Adrenal gland (tissue), 5 donors: Measurements from ENCODE around the gene MRPS35.
"Not testable (repeated sequence)": the region's sequence is repeated elsewhere in the genome, so short reads cannot be mapped to it uniquely, and the experiment has no call there.

Experiments used
- POLR2A ChIP-seq, 2 donors: fragments of 450-650 bp; IDR thresholded peaks; one replicate each; pipeline ENCODE4 v1.6.1; 2017; ENCODE audit warnings: antibody characterized with exemption in 2 of 2, mild to moderate bottlenecking in 2 of 2, moderate library complexity in 1 of 2
- TF ChIP-seq, protein P1 (sequence below), 6 experiments: fragments of 450-650 bp in 4 of 6; fragments of 200-600 bp in 2 of 6; sonication (generic) in 1 of 6; IDR thresholded peaks; 1 replicate in 5 of 6; 2 replicates in 1 of 6; pipeline versions ENCODE4 v1.5.1 to v1.8.0; 2016 to 2021; ENCODE audit warnings: antibody characterized with exemption in 6 of 6, mild to moderate bottlenecking in 2 of 6, moderate library complexity in 1 of 6
- donor health status: DM: no; HTN: no; CAD: no.

DNA sequence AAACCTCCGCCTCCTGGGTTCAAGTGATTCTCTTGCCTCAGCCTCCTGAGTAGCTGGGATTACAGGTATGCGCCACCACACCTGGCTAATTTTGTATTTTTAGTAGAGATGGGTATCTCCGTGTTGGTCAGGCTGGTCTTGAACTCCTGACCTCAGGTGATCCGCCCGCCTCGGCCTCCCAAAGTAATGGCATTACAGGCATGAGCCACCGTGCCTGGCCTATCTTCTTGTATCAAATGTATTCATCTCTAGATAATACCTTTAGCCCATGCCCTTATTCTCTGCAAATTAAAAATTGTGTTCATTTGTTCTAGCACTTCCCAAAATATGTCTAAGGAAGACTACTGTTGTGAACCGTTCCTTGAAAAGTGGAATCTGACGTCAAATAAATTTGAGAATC, 23.7 kb downstream of the MRPS35 start:
- TF ChIP-seq, protein P1, sequence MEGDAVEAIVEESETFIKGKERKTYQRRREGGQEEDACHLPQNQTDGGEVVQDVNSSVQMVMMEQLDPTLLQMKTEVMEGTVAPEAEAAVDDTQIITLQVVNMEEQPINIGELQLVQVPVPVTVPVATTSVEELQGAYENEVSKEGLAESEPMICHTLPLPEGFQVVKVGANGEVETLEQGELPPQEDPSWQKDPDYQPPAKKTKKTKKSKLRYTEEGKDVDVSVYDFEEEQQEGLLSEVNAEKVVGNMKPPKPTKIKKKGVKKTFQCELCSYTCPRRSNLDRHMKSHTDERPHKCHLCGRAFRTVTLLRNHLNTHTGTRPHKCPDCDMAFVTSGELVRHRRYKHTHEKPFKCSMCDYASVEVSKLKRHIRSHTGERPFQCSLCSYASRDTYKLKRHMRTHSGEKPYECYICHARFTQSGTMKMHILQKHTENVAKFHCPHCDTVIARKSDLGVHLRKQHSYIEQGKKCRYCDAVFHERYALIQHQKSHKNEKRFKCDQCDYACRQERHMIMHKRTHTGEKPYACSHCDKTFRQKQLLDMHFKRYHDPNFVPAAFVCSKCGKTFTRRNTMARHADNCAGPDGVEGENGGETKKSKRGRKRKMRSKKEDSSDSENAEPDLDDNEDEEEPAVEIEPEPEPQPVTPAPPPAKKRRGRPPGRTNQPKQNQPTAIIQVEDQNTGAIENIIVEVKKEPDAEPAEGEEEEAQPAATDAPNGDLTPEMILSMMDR (IDR thresholded peaks at IDR 0.05): not testable (repeated sequence)
- not testable (repeated sequence) for TF ChIP-seq POLR2A (IDR thresholded peaks at IDR 0.05)
